Right renal cortex interstitium (tissue), 3 donors: ENCODE measurements around the gene GPC5. TPM values are rescaled to one million over a fixed set of nuclear protein-coding genes. Genes with fewer than 3 reads are reported as not detected.
"Not testable (repeated sequence)": the region's sequence is repeated elsewhere in the genome, so short reads cannot be mapped to it uniquely, and the experiment has no call there.

Source experiments
- DNase-seq, 3 donors: peaks; one replicate each; pipeline ENCODE4 v3.0.0-alpha.2; 2013; ENCODE audit warnings: low read depth in 3 of 3, low spot score in 2 of 3
- polyA plus RNA-seq, 3 donors: library from polyadenylated mRNA; unstranded; fragments of 120-200 nt; gene quantifications; one replicate each; pipeline ENCODE4 v1.2.1, GENCODE V29; 2013; ENCODE audit not compliant: insufficient read length in 3 of 3

GPC5 gene
- polyA plus RNA-seq, 3 donors = 3.5 to 6.2 (median 4.8) TPM

DNA sequence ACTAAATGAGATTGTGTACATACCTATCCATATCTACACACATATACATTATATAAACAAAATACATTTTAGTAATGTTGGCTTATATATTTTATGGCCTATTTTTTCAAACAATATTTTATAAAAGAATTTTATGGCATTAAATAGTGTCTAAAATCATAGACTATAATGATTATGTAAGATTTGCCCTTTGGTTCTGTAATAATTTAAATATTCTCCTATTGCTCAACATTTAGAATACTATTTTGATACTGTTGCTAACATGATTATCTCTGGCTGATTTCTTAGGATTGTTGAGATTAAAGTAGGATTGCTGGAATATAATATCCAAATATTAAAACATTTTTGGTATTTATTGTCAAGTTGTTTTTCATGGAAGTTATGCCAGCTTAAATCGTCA lies 1263.0 kb downstream of the GPC5 start:
- no peak for DNase-seq

GRCh38 chr13:92668157-92668556 lies 1269.7 kb downstream of the GPC5 start:
- no peak for DNase-seq

- no peak for DNase-seq
Measured at GRCh38 chr13:92670096-92670495, 1271.7 kb downstream of the GPC5 start.

- DNase-seq = no peak
Measured at GRCh38 chr13:92671821-92672220, 1273.4 kb downstream of the GPC5 start.

- no peak for DNase-seq
Measured at GRCh38 chr13:92676246-92676645, 1277.8 kb downstream of the GPC5 start.

DNA sequence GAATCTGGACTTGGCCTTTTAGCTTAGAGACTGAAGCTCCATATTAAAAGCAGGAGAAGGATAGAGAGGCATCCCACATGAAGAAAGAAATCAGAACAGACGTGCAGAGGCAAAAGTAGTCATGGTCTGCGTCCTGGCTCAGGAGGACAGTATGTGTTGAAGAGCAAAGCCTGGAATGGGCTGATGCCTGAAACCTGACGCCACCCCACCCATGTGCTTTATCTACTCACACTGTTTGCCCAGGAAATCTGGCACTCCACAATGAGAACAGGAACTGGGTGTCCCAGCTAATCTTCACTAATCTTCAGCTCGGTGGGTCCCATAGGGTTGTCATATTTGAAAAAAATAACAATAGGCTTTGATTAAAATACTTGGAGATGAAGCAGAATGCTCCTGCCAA lies 1279.2 kb downstream of the GPC5 start:
- no peak for DNase-seq

DNA sequence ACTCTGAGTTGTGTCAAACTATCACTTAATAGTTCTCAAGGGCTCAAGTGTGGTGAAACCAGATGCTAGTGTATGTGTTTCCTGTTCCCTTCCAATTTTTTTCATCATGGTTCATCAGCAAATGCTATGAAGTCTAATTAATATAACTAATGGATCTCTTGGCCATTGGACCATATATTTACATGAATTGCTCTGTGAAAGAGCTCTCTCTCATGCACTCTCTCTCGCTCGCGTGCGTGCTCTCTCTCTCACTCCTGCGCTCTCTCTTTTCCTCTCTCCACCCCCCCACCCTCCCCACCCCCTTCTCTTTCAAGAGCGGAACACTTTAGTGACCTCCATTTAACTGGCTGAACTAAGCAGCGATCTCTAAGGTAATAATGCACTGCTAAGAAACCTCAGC lies 1281.2 kb downstream of the GPC5 start:
- DNase-seq = no peak

DNA sequence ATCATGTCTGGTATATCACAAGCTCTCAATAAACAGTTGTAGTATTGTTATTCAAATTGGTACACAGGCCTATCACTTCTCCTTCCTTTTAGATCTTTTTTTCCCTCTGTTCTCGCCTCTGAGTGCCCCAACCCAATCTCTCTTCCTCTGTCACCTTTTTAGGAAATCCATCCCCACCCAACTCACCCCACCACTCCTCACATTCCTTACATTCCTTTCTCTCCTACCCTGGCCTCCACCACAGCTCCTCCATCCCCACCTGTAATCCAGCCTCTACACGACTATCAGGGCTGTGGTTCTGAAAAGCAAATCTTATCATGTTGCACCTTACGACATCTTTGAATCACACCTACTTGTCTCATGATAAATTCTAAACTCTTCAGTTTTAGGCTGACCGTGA lies 1282.8 kb downstream of the GPC5 start:
- DNase-seq = no peak

GRCh38 chr13:92682832-92683517 lies 1284.6 kb downstream of the GPC5 start:
- no peak for DNase-seq

- no peak for DNase-seq
Measured at GRCh38 chr13:92694047-92694446, 1295.6 kb downstream of the GPC5 start.

DNA sequence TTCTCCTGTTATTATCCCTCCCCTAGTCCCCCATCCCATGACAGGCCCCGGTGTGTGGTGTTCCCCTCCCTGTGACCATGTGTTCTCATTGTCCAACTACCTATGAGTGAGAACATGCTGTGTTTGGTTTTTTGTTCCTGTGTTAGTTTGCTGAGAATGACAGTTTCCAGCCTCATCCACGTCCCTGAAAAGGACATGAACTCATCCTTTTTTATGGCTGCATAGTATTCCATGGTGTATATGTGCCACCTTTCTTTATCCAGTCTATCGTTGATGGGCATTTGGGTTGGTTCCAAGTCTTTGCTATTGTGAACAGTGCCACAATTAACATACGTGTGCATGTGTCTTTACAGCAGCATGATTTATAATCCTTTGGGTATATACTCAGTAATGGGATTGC lies 1297.4 kb downstream of the GPC5 start:
- DNase-seq = not testable (repeated sequence)

DNA sequence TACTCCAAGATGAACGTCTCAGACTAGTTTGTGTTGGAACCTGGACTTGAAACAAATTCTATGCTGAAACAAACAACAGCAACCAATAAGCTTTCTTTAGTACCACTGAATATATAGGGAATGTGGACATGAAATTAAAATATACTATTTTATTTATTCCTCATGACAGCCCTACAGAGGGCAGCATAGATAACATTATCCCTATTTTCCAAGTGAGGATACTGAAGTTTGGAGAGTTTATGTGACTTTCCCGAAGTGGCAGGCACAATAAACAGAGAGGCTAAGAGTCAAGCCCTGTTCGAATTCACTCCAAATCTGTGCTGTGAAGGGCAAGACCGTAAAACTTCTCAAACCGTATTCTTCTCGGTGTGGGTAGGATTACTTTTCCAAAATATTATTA lies 1318.3 kb downstream of the GPC5 start:
- peak in 1 of 3 donors; percentile 1 for DNase-seq

- DNase-seq = no peak
Measured at GRCh38 chr13:92717857-92718256, 1319.4 kb downstream of the GPC5 start.

GRCh38 chr13:92719868-92720267 lies 1321.4 kb downstream of the GPC5 start:
- DNase-seq = no peak

DNA sequence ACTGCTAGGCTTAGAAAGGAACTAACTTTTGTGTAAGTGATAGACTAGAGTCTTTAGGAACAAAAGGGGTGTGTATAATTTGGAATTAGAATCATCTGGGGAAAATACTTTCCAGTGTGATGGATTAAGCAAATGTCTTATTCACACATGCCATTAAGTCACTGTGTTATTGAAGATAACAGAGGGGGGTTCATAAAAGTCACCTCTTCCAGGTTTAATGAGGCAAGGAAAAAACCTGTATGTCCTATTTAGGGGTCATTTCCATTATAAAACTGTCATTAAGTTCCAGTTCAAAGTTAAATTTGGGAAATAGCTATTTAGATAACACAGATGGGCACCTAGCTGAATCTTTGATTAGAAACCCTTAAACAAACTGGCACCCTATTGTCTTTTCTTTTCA lies 1323.2 kb downstream of the GPC5 start:
- DNase-seq = no peak

DNA sequence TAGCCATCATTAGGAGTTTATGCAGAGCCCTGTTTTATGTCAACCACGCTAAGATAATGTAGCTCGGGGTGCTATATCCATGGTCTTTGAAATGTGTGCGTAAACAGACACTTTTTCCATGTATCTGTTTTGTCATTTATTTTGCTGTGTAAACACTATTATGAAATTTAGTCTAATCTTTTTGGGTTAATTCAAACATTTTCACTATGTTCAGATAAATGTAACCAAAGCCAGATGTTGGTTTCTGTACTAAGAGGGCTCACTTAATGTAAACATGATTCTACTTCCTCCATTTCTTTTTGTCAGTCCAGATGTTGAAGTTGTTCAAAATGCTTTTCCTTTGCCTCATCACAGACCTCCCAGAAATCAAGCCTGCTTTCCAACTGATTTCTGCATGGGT lies 1328.7 kb downstream of the GPC5 start:
- no peak for DNase-seq

DNA sequence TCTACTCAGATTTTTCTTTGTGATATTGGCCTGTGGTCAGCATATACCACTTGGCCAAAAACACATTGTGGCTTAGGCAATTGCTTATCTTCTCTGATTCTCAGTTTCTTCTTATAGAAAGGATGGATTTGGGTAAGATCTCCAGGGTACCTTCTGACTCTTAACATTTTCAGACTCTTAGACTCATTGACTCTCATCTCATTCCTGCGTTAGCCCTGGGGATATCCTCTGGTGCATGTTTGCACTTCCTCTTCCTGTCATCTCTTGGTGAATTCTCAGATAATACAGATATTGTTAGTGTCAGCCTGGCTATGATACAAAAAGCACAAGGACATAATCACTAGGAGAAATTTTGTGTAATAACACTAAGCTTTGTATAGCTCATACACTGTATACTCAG lies 1335.6 kb downstream of the GPC5 start:
- no peak for DNase-seq

- no peak for DNase-seq
Measured at GRCh38 chr13:92734545-92734944, 1336.1 kb downstream of the GPC5 start.

DNA sequence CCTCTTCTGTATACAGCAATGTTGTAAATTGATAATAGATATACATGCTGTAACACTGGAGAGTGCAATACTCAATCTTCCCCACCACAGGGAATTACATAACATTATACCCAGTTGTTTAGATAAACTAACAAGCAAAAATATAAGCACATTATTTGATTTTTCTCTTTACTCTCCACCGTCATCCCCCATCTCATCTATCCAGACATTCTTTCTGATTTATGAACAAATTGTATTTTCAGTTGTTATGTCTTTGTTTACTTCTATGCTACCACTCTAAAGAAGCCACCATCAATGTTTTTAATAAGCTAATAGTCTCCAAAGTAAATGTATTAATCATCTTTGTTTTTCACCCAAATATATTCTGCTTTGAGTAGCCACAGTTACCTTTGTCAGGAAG lies 1337.5 kb downstream of the GPC5 start:
- no peak for DNase-seq

- no peak for DNase-seq
Measured at GRCh38 chr13:92739306-92739818, 1340.9 kb downstream of the GPC5 start.

GRCh38 chr13:92743992-92744391 lies 1345.6 kb downstream of the GPC5 start:
- DNase-seq = no peak

- DNase-seq = no peak
Measured at GRCh38 chr13:92745258-92745657, 1346.8 kb downstream of the GPC5 start.

DNA sequence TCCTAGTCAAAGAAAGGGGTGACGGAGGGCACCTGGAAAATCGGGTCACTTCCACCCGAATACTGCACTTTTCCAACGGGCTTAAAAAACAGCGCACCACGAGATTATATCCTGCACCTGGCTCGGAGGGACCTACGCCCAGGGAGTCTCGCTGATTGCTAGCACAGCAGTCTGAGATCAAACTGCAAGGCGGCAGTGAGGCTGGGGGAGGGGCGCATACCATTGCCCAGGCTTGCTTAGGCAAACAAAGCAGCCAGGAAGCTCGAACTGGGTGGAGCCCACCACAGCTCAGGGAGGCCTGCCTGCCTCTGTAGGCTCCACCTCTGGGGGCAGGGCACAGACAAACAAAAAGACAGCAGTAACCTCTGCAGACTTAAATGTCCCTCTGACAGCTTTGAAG lies 1354.3 kb downstream of the GPC5 start:
- not testable (repeated sequence) for DNase-seq
